Liver (tissue), 9 donors: ENCODE data around the gene ACAD8. TPM values are rescaled to one million over a fixed set of nuclear protein-coding genes. Genes with fewer than 3 reads are reported as not detected.

Experiments
- DNase-seq: peaks from one replicate; pipeline ENCODE4 v3.0.0-alpha.2; 2017; ENCODE audit warnings: low spot score
- H3K27ac ChIP-seq, 2 donors: one replicate each; pipeline ENCODE4 v1.7.0; 2013; ENCODE audit warnings: inconsistent platforms in 2 of 2, low read length in 2 of 2, control low read depth in 1 of 2, low read depth in 1 of 2, mild to moderate bottlenecking in 1 of 2
- H3K27me3 ChIP-seq, 4 donors: one replicate each; pipeline versions ENCODE4 v1.6.1 to v1.7.0; 2013; ENCODE audit warnings: low read length in 3 of 4, inconsistent platforms in 1 of 4, mild to moderate bottlenecking in 1 of 4, moderate library complexity in 1 of 4; ENCODE audit not compliant: control insufficient read depth in 4 of 4, insufficient read depth in 4 of 4
- H3K36me3 ChIP-seq, 4 donors: one replicate each; pipeline versions ENCODE4 v1.6.1 to v1.7.0; 2013; ENCODE audit warnings: low read length in 3 of 4, mild to moderate bottlenecking in 3 of 4, low read depth in 1 of 4, moderate library complexity in 1 of 4; ENCODE audit not compliant: control insufficient read depth in 4 of 4, insufficient read depth in 3 of 4
- H3K4me1 ChIP-seq, 4 donors: one replicate each; pipeline versions ENCODE4 v1.6.1 to v1.7.0; 2013; ENCODE audit warnings: low read length in 3 of 4, mild to moderate bottlenecking in 3 of 4, moderate library complexity in 1 of 4; ENCODE audit not compliant: control insufficient read depth in 4 of 4, insufficient read depth in 4 of 4
- H3K4me3 ChIP-seq, 3 donors: one replicate each; pipeline versions ENCODE4 v1.6.1 to v1.7.0; 2013; ENCODE audit warnings: low read length in 3 of 3, control low read depth in 1 of 3, low read depth in 1 of 3, mild to moderate bottlenecking in 1 of 3
- H3K9ac ChIP-seq, 2 donors: one replicate each; pipeline ENCODE4 v1.7.0; 2013; ENCODE audit warnings: low read length in 2 of 2, mild to moderate bottlenecking in 2 of 2, moderate library complexity in 2 of 2, control low read depth in 1 of 2, low read depth in 1 of 2
- H3K9me3 ChIP-seq, 4 donors: one replicate each; pipeline versions ENCODE4 v1.6.1 to v1.7.0; 2013; ENCODE audit warnings: low read length in 3 of 4; ENCODE audit not compliant: control insufficient read depth in 4 of 4
- ATF3 ChIP-seq: IDR thresholded peaks from 2 replicates; pipeline ENCODE4 v1.6.1; 2016; ENCODE audit warnings: antibody characterized with exemption
- CTCF ChIP-seq: fragments of 150-350 bp; IDR thresholded peaks from 2 replicates; pipeline ENCODE4 v1.5.1; 2017; ENCODE audit warnings: improper control_type of control experiment, low read depth, low read length; ENCODE audit not compliant: missing input control
- EGR1 ChIP-seq, 2 donors: IDR thresholded peaks; 2 replicates each; pipeline ENCODE4 v1.6.1; 2016 to 2018; ENCODE audit warnings: antibody characterized with exemption in 2 of 2, low read depth in 2 of 2
- FOXA1 ChIP-seq: IDR thresholded peaks from 2 replicates; pipeline ENCODE4 v1.6.1; 2016; ENCODE audit warnings: antibody characterized with exemption
- JUND ChIP-seq, 2 donors: IDR thresholded peaks; 2 replicates each; pipeline ENCODE4 v1.6.1; 2016; ENCODE audit warnings: antibody characterized with exemption in 2 of 2
- MAX ChIP-seq: IDR thresholded peaks from 2 replicates; pipeline ENCODE4 v1.6.1; 2016; ENCODE audit warnings: antibody characterized with exemption
- NR2F2 ChIP-seq: IDR thresholded peaks from 2 replicates; pipeline ENCODE4 v1.6.1; 2016; ENCODE audit warnings: antibody characterized with exemption
- REST ChIP-seq: IDR thresholded peaks from 2 replicates; pipeline ENCODE4 v1.6.1; 2016; ENCODE audit warnings: antibody characterized with exemption, mild to moderate bottlenecking
- RXRA ChIP-seq, 2 donors: IDR thresholded peaks; 2 replicates each; pipeline ENCODE4 v1.6.1; 2017 to 2018; ENCODE audit warnings: antibody characterized with exemption in 2 of 2, mild to moderate bottlenecking in 1 of 2
- ZBTB33 ChIP-seq: IDR thresholded peaks from 2 replicates; pipeline ENCODE4 v1.6.1; 2016; ENCODE audit warnings: antibody characterized with exemption
- WGBS: extraction: QIAGEN DNeasy Blood & Tissue Kit; methylation state at CpG from one replicate; pipeline ENCODE4 v1.1.7; 2013; 5-methylcytosine and 5-hydroxymethylcytosine counted together
- polyA plus RNA-seq, 2 donors: library from polyadenylated mRNA; stranded (reverse) in 1 of 2; unstranded in 1 of 2; fragments of 200-250 nt in 1 of 2; fragments of >200 nt in 1 of 2; fragmentation: Nextera tagmentation in 1 of 2; extraction: Ambion mirVana in 1 of 2; gene quantifications; one replicate each; pipeline versions ENCODE4 v1.2.1 to v1.2.3, GENCODE V29; 2013 to 2015
- total RNA-seq, 2 donors: library from RNA; depleted of rRNA; stranded (reverse); fragments of >200 nt; gene quantifications; one replicate each; pipeline ENCODE4 v1.2.3, GENCODE V29; 2014
- donor health status: healthy.
- donor health status: healthy.
- donor health status: healthy.
- donor health status: healthy.
- donor health status: healthy.

Gene ACAD8
- total and polyA plus RNA-seq, 4 donors: 14.1 to 32.2 (median 27.1) TPM

GRCh38 chr11:134236834-134237556, 16.4 kb upstream of the ACAD8 start:
- Histone ChIP-seq H3K36me3 (peaks cover 0 to 28% (median 4%) of the 10 kb centered on the region in 4 donors), H3K9me3 (no peaks in the 10 kb centered on the region), H3K27ac (no peak overlapping the region), H3K27me3 (no peaks in the 10 kb centered on the region), H3K9ac (no peak overlapping the region), H3K4me1 (peaks cover 12 to 22% (median 19%) of the 10 kb centered on the region in 4 donors), H3K4me3 (no peak overlapping the region)
- 93% methylated on average over 7 of the region's 7 CpGs for WGBS
- DNase-seq: no peak
- TF ChIP-seq CTCF: no peak
- TF ChIP-seq NR2F2: no peak
- TF ChIP-seq REST: no peak
- TF ChIP-seq ZBTB33: no peak

GRCh38 chr11:134237557-134237922, 15.8 kb upstream of the ACAD8 start:
- TF ChIP-seq CTCF: no peak
- TF ChIP-seq MAX: no peak
- no peak for TF ChIP-seq JUND (IDR thresholded peaks at IDR 0.05)
- TF ChIP-seq EGR1 (IDR thresholded peaks at IDR 0.05; ENCODE audit: low read depth in 2 of 2): no peak
- peak; percentile 14 to 22 for TF ChIP-seq RXRA (IDR thresholded peaks at IDR 0.05)
- TF ChIP-seq ATF3: no peak
- peak; percentile 68 for TF ChIP-seq NR2F2
- no peak for TF ChIP-seq FOXA1
- Histone ChIP-seq H3K36me3 (peaks cover 0 to 32% (median 4%) of the 10 kb centered on the region in 4 donors), H3K4me1 (peaks cover 10 to 16% (median 14%) of the 10 kb centered on the region in 4 donors), H3K27me3 (no peaks in the 10 kb centered on the region), H3K4me3 (no peak overlapping the region), H3K9ac (no peak overlapping the region), H3K27ac (no peak overlapping the region), H3K9me3 (no peaks in the 10 kb centered on the region)
- DNase-seq: no peak
- 87% methylated on average over 11 of the region's 11 CpGs for whole genome bisulfite sequencing
